ENCODE data around the gene XG. TPM values are rescaled to one million over a fixed set of nuclear protein-coding genes. Genes with fewer than 3 reads are reported as not detected.

The XG gene
- total RNA-seq, 1 donor from 2014 or later, result 5.9 TPM

DNA sequence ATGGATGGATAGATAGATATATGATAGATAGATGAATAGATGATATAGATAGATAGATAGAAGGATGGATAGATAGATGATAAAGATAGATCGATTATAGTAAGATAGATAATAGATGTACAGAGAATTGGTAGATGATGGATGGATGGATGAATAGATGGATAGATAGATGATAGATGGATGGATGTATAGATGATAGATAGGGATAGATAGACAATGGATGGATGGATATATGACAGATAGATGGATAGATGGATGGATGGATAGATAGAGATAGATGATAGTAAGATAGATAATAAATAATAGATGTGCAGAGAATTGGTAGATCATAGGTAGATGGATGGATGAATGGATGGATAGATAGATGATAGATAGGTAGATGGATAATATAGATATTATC lies 89.1 kb downstream of the XG start:
- no peaks in the 10 kb centered on the region for H3K9me3 ChIP-seq
- no peaks in the 10 kb centered on the region for H3K27me3 ChIP-seq
- no peak overlapping the region for H3K27ac ChIP-seq
- DNase-seq (ENCODE audit: extremely low spot score in 2 of 2), result no peak
- H3K4me1 ChIP-seq, result no peaks in the 10 kb centered on the region
- intact Hi-C loops (cut with DNase I), result no loop called here
- no peak overlapping the region for H3K4me3 ChIP-seq
- TF ChIP-seq, protein P1, sequence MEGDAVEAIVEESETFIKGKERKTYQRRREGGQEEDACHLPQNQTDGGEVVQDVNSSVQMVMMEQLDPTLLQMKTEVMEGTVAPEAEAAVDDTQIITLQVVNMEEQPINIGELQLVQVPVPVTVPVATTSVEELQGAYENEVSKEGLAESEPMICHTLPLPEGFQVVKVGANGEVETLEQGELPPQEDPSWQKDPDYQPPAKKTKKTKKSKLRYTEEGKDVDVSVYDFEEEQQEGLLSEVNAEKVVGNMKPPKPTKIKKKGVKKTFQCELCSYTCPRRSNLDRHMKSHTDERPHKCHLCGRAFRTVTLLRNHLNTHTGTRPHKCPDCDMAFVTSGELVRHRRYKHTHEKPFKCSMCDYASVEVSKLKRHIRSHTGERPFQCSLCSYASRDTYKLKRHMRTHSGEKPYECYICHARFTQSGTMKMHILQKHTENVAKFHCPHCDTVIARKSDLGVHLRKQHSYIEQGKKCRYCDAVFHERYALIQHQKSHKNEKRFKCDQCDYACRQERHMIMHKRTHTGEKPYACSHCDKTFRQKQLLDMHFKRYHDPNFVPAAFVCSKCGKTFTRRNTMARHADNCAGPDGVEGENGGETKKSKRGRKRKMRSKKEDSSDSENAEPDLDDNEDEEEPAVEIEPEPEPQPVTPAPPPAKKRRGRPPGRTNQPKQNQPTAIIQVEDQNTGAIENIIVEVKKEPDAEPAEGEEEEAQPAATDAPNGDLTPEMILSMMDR (IDR thresholded peaks at IDR 0.05), result no peak
- TF ChIP-seq POLR2A (IDR thresholded peaks at IDR 0.05) (no peak), POLR2AphosphoS5 (IDR thresholded peaks at IDR 0.05; ENCODE audit: insufficient read depth in 1 of 2, low read depth in 1 of 2) (no peak)
- H3K36me3 ChIP-seq, result no peaks in the 10 kb centered on the region

DNA sequence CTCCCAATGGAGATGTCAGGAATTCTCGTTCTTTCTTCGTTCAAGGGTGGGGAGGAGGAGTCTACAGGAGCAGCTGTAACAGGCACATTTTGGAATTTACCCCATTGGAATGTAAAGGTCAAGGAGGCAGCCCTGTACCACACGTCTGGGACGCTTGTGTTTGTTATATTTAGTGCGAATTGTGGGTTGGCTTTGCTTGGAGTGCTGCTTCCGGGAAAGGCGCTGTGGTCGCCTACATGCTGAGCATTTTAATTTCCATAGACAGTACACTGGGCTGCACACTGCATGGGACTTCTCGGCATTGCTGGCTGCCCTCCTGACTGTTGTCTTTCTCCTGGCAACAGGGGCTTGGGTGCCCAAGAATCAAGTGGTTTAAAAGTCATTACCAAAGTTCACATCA lies 89.7 kb downstream of the XG start:
- H3K9me3 ChIP-seq, result no peaks in the 10 kb centered on the region
- intact Hi-C loops (cut with DNase I), result no loop called here
- H3K4me3 ChIP-seq, result no peak overlapping the region
- H3K4me1 ChIP-seq, result no peaks in the 10 kb centered on the region
- DNase-seq (ENCODE audit: extremely low spot score in 2 of 2), result no peak
- TF ChIP-seq, protein P1 (IDR thresholded peaks at IDR 0.05), result no peak
- TF ChIP-seq POLR2AphosphoS5 (IDR thresholded peaks at IDR 0.05; ENCODE audit: insufficient read depth in 1 of 2, low read depth in 1 of 2), result no peak
- TF ChIP-seq POLR2A (IDR thresholded peaks at IDR 0.05), result no peak
- H3K27me3 ChIP-seq, result no peaks in the 10 kb centered on the region
- H3K36me3 ChIP-seq, result no peaks in the 10 kb centered on the region
- no peak overlapping the region for H3K27ac ChIP-seq

DNA sequence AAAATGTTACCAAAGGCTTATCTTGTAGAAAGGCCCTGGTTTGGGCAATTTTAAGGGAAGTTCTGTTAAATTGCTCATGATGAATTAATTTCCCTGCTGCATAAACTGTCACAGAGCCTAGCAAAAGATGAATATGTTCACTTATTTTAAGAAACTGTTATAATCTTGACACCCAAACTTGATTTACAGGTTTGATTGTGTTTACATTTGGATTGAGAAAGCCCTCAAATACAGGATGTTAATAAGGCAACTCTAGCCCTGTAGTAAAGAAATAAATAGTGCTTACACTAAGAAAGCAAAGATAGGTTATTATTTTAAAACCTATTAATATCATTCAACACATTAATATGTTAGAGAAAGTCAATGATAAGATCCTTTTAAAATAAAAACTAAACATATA lies 95.2 kb downstream of the XG start:
- H3K4me1 ChIP-seq, result no peaks in the 10 kb centered on the region
- DNase-seq (ENCODE audit: extremely low spot score in 2 of 2), result no peak
- no peak overlapping the region for H3K4me3 ChIP-seq
- intact Hi-C loops (cut with DNase I), result no loop called here
- TF ChIP-seq, protein P1 (IDR thresholded peaks at IDR 0.05), result no peak
- TF ChIP-seq POLR2AphosphoS5 (IDR thresholded peaks at IDR 0.05; ENCODE audit: insufficient read depth in 1 of 2, low read depth in 1 of 2) (no peak), POLR2A (IDR thresholded peaks at IDR 0.05) (no peak)
- no peaks in the 10 kb centered on the region for H3K9me3 ChIP-seq
- H3K27ac ChIP-seq, result no peak overlapping the region
- H3K27me3 ChIP-seq, result no peaks in the 10 kb centered on the region
- H3K36me3 ChIP-seq, result no peaks in the 10 kb centered on the region

DNA sequence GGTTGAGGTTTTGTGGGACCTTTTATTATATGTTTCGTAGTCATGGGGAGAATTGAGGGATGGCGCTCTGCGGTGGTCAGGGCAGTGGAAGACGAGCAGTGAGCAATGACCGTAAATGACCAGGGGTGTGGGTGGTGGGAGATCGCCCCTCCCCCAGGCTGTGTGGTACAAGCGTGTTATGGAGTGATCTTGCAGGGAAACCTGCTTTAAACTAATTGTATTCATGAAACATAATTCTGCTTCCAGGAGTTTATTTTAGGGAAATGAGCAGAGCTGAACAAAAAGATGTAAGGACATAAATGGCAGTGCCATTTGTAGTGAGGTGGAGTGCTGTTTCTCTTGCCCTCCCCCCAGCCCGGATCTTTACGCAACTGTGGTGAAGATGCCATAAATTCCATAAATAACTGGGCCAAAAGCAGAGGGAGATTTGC lies 97.0 kb downstream of the XG start:
- Histone ChIP-seq H3K9me3 (no peaks in the 10 kb centered on the region), H3K36me3 (no peaks in the 10 kb centered on the region), H3K27ac (no peak overlapping the region), H3K4me3 (no peak overlapping the region), H3K27me3 (no peaks in the 10 kb centered on the region), H3K4me1 (no peaks in the 10 kb centered on the region)
- DNase-seq (ENCODE audit: extremely low spot score in 2 of 2), result peak in 1 of 2 donors; percentile 8
- intact Hi-C loops (cut with DNase I), result no loop called here
- TF ChIP-seq POLR2AphosphoS5 (IDR thresholded peaks at IDR 0.05; ENCODE audit: insufficient read depth in 1 of 2, low read depth in 1 of 2) (no peak), POLR2A (IDR thresholded peaks at IDR 0.05) (no peak)
- TF ChIP-seq, protein P1 (IDR thresholded peaks at IDR 0.05), result no peak

DNA sequence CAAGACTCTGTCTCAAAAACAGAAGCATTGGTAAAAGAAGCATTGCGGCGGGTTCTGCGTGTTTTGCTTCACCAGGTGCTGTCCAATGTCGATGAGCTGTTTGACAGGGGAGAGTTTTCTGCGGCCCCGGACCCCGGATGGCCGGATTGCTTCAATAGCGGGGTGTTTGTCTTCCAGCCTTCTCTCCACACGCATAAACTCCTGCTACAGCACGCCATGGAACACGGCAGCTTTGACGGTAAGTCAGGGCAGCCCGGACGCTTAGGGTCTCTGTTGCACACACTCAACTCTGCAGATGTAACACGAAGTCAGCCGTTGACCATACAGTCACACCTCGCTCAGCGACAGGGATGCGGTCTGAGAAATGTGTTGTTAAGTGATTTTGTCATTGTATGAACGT lies 103.1 kb downstream of the XG start:
- TF ChIP-seq POLR2AphosphoS5 (IDR thresholded peaks at IDR 0.05; ENCODE audit: insufficient read depth in 1 of 2, low read depth in 1 of 2) (no peak), POLR2A (IDR thresholded peaks at IDR 0.05) (no peak)
- TF ChIP-seq, protein P1 (IDR thresholded peaks at IDR 0.05), result no peak
- intact Hi-C loops (cut with DNase I), result no loop called here
- Histone ChIP-seq H3K4me3 (no peak overlapping the region), H3K27ac (no peak overlapping the region), H3K27me3 (no peaks in the 10 kb centered on the region), H3K4me1 (no peaks in the 10 kb centered on the region), H3K9me3 (no peaks in the 10 kb centered on the region), H3K36me3 (no peaks in the 10 kb centered on the region)
- peak in 1 of 2 donors; percentile 70 for DNase-seq (ENCODE audit: extremely low spot score in 2 of 2)
